ENCODE data around the gene RS1. TPM values are rescaled to one million over a fixed set of nuclear protein-coding genes. Genes with fewer than 3 reads are reported as not detected.

The RS1 gene
- total and polyA plus RNA-seq, 7 donors: not detected

DNA sequence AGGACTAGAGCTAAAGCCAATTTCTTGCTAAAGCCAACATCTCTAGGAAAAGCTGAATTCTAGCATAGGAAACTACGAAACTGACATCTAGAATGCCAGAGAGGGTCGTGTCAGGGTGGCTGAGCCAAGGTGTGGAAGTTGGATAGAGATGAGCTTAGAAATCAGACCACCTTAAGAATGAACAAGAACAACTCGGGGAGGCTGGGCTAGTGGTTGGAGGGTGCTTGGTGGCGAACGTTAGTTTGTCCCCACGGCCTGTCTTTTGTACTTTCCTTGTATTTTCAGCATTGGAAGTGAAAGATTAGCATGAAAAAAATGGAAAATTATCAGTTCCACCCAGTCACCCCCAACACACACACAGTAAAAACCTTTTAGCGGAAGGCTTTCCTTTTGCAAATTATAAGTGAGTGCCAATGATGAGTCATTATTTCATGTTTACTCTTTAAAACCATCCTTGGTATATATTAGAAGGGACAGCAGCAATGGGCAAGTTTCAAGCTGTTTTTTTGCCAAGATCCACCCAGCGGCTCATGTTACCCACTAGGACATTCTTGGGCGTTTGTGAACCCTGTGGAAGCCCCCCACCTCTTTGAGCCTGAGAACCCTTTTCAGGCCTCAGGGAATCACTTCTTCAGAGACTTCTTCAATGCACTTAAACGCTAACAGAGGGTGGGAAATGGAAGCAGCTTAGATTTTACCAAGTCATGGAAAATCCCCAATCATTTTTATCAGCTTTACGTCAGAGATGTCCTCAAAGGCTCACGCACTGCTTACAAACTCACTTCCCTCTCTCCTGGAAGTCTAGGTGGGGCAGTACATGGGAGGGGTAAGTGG lies 30.7 kb upstream of the RS1 start:
- Histone ChIP-seq H3K4me3 (no peak overlapping the region), H3K27ac (no peak overlapping the region), H3K9me3 (no peaks in the 10 kb centered on the region), H3K36me3 (ENCODE audit: insufficient read depth in 1 of 2, low read depth in 1 of 2) (no peaks in the 10 kb centered on the region), H3K4me1 (no peaks in the 10 kb centered on the region), H3K27me3 (ENCODE audit: insufficient read depth in 3 of 3, low read length in 2 of 3) (no peaks in the 10 kb centered on the region)
- intact Hi-C loops (cut with DNase I): no loop called here
- WGBS, 3 donors: 47 to 54% (median 54%) methylated on average over 11 to 12 of the region's 12 CpGs
- TF ChIP-seq, protein P1, sequence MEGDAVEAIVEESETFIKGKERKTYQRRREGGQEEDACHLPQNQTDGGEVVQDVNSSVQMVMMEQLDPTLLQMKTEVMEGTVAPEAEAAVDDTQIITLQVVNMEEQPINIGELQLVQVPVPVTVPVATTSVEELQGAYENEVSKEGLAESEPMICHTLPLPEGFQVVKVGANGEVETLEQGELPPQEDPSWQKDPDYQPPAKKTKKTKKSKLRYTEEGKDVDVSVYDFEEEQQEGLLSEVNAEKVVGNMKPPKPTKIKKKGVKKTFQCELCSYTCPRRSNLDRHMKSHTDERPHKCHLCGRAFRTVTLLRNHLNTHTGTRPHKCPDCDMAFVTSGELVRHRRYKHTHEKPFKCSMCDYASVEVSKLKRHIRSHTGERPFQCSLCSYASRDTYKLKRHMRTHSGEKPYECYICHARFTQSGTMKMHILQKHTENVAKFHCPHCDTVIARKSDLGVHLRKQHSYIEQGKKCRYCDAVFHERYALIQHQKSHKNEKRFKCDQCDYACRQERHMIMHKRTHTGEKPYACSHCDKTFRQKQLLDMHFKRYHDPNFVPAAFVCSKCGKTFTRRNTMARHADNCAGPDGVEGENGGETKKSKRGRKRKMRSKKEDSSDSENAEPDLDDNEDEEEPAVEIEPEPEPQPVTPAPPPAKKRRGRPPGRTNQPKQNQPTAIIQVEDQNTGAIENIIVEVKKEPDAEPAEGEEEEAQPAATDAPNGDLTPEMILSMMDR (IDR thresholded peaks at IDR 0.05): no peak
- DNase-seq: no peak
- no peak for ATAC-seq

DNA sequence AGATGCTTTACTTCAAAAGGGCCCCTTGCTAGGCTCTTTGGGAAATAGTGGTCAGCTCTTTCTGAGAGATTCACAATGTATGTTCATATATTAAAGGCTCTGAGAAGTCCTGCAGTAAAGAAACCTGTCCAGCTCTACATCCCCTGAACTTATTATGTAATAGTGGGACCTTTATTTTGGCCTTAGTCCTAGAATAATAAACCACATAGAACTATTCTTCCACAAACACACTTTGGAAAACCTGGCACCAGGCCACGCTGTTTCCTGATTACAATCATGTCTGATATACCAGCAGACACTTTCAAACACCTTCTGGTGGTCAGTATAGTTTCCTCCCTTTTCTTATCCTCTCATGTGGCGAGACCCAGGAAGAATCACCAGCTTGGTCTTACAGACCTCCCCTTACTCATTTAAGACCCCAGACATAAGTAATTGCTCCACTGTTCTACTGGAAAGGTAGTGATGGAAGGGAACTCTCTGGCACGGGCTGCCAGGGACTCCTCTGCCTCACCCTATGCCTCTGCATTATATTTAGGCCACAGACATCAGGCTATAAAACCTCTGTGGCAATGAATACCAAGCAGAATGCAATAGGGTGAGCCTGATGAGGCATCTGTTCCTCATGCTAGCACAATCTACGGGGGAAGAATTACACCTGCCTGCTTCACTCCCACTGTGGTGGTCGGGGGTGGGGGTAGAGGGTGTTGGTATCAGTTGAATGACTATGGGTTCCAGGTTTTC lies 29.9 kb upstream of the RS1 start:
- Histone ChIP-seq H3K9me3 (no peaks in the 10 kb centered on the region), H3K27me3 (ENCODE audit: insufficient read depth in 3 of 3, low read length in 2 of 3) (no peaks in the 10 kb centered on the region), H3K4me1 (no peaks in the 10 kb centered on the region), H3K36me3 (ENCODE audit: insufficient read depth in 1 of 2, low read depth in 1 of 2) (no peaks in the 10 kb centered on the region), H3K27ac (no peak overlapping the region), H3K4me3 (no peak overlapping the region)
- DNase-seq: no peak
- WGBS, 3 donors: 62 to 83% (median 77%) methylated on average over 5 of the region's 5 CpGs
- peak in 1 of 4 donors; percentile 28 for ATAC-seq
- TF ChIP-seq, protein P1 (IDR thresholded peaks at IDR 0.05): no peak
- intact Hi-C loops (cut with DNase I): no loop called here

DNA sequence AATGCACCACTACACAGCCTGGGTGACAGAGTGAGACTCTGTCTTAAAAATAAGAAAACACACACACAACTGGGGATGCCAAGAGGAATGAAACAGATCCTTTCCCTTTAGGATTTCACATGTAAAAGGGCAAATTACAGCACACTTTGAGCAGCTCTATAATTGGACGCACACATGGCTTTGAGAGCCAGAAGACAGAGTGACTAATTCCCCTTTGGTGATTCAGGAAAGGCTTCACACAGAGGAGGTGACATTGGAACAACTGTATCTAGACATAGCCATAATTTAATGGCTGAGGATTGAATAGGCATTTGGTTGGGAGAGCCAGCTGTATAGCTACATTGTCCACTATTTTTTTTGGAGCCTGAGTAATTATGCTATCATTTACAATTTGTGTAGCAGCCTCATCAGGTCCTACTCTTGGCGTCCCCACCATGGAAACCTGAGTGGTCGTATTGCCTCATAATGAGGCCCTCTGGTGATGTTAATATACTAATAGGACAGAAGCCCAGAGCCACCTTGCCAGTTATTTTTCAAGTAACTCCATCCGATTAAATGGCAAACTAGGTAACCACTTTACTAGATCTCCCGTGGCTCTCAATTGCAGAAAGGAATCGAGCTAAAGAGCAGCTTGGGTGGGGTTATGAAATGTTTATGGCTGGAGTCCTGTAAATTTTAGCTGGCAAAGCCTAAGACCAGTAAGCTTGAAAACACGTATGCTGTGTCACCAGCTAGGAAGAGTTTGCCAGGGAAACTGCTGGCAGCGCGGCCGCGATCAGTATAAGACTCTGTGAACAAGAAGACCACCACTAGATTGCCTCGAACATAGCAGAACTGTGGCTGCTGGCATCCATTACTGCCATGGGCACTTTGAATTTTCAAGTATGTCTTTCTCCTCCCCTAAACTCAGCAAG lies 27.1 kb upstream of the RS1 start:
- Histone ChIP-seq H3K27ac (peak overlapping the region; percentile 57), H3K36me3 (ENCODE audit: insufficient read depth in 1 of 2, low read depth in 1 of 2) (no peaks in the 10 kb centered on the region), H3K4me1 (no peaks in the 10 kb centered on the region), H3K9me3 (no peaks in the 10 kb centered on the region), H3K27me3 (ENCODE audit: insufficient read depth in 3 of 3, low read length in 2 of 3) (peaks cover 0 to 1% (median 0%) of the 10 kb centered on the region in 3 donors), H3K4me3 (no peak overlapping the region)
- TF ChIP-seq, protein P1 (IDR thresholded peaks at IDR 0.05): no peak
- ATAC-seq: peak; percentile 77 to 95 (median 88)
- 62 to 69% (median 68%) methylated on average over 12 of the region's 12 CpGs for WGBS, 3 donors
- DNase-seq: no peak
- intact Hi-C loops (cut with DNase I): loop anchor here in 1 of 2 donors (5.0 kb wide), 1 partner anchor 612 kb away; no protein-coding TSS in a partner anchor

DNA sequence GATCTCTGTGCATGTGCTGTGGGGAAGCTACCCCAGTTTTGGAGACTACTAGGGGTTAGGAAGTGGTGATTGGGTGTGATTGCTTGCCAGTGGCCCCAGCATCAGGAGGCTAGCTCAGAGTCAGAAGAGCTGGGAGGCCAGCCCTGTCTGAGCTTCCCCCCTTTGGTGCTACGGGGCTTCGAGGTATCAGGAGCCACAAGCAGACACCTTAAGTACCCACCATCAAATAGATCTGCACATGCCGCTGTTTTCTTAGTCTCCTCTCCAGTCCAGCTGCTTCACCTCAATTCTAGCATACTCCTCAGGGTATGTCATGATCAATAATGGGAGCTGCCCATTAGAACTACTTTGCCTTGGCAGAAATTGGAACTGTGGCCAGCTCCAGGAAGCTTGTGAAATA lies 24.7 kb upstream of the RS1 start:
- intact Hi-C loops (cut with DNase I): loop anchor here in 1 of 2 donors (5.0 kb wide), 1 partner anchor 609 kb away; no protein-coding TSS in a partner anchor

More for the DNA sequence above, 24.7 kb upstream of the RS1 start:
- no peaks in the 10 kb centered on the region for H3K4me1 ChIP-seq
- TF ChIP-seq, protein P1 (IDR thresholded peaks at IDR 0.05): no peak
- H3K36me3 ChIP-seq (ENCODE audit: insufficient read depth in 1 of 2, low read depth in 1 of 2): no peaks in the 10 kb centered on the region
- no peak overlapping the region for H3K27ac ChIP-seq
- 83 to 98% (median 87%) methylated on average over 3 of the region's 3 CpGs for WGBS, 3 donors
- peaks cover 0 to 5% (median 0%) of the 10 kb centered on the region in 3 donors for H3K27me3 ChIP-seq (ENCODE audit: insufficient read depth in 3 of 3, low read length in 2 of 3)
- DNase-seq (no peak), ATAC-seq (no peak)
- H3K4me3 ChIP-seq: no peak overlapping the region
- no peaks in the 10 kb centered on the region for H3K9me3 ChIP-seq
